Measurements from ENCODE around the gene HPS3. TPM values are rescaled to one million over a fixed set of nuclear protein-coding genes. Genes with fewer than 3 reads are reported as not detected.

Gene HPS3
- total RNA-seq, 1 experiment from 2014 or later: 14.2 TPM

- Histone ChIP-seq H3K27me3 (no peaks in the 10 kb centered on the region), H3K36me3 (no peaks in the 10 kb centered on the region)
- DNase-seq: no peak
These were observed 21.0 kb downstream of the HPS3 start for GRCh38 chr3:149150436-149150835.

GRCh38 chr3:149151843-149152242 lies 22.4 kb downstream of the HPS3 start:
- peak; percentile 61 to 80 for DNase-seq
- Histone ChIP-seq H3K9me3 (replicated peaks) (no peaks in the 10 kb centered on the region), H3K27me3 (no peaks in the 10 kb centered on the region), H3K36me3 (no peaks in the 10 kb centered on the region), H3K27ac (no peak overlapping the region), H3K4me3 (no peak overlapping the region), H3K4me1 (peaks cover 26% of the 10 kb centered on the region)

More at GRCh38 chr3:149150436-149150835, 21.0 kb downstream of the HPS3 start:
- H3K9me3 ChIP-seq (replicated peaks): no peaks in the 10 kb centered on the region
- no peak overlapping the region for H3K27ac ChIP-seq
- H3K4me3 ChIP-seq: no peak overlapping the region
- H3K4me1 ChIP-seq: peaks cover 26% of the 10 kb centered on the region

DNA sequence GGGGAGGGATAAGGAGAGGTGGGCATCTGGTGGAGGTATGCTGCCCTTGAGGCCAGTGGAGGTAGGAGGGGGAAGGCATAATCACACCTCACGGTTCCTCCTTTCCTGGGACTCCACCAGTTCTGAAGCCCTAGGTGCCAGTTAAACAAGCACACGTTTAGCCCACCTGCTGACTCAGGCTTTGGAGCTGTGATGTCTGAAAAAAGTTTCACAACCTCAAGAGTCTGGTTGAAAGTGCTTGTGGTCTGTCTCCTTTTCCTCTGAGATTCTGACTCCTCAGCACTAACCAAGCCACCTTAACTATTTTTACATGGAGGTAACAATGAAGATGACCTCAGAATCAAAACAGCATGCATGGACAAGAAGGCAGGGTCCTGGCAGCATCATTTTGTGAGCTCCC lies 23.0 kb downstream of the HPS3 start:
- H3K4me3 ChIP-seq: no peak overlapping the region
- H3K27ac ChIP-seq: no peak overlapping the region
- peaks cover 26% of the 10 kb centered on the region for H3K4me1 ChIP-seq
- DNase-seq: no peak
- no peaks in the 10 kb centered on the region for H3K36me3 ChIP-seq
- H3K9me3 ChIP-seq (replicated peaks): no peaks in the 10 kb centered on the region
- no peaks in the 10 kb centered on the region for H3K27me3 ChIP-seq

DNA sequence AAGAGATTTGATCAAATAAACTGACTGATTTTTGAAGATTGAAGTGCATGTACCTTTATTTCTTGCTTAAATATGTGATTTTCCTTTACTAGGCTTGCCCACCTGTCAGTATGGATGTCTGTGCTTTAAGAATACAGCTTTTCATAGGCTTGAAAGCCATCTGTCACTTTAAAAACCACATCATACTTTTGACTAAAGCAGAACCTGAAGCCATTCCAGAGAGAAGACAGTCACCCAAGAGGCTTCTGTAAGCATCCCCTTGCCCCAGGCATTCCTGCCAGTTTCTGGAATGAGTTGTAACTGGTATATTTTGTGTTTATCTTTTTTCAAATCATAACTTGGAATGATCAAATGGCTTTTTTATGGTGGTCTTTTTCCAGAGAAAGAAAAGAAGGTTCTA lies 24.0 kb downstream of the HPS3 start:
- no peaks in the 10 kb centered on the region for H3K9me3 ChIP-seq (replicated peaks)
- peak in 1 of 2 experiments; percentile 41 for DNase-seq
- no peaks in the 10 kb centered on the region for H3K36me3 ChIP-seq
- H3K4me1 ChIP-seq: peaks cover 26% of the 10 kb centered on the region
- no peak overlapping the region for H3K27ac ChIP-seq
- no peak overlapping the region for H3K4me3 ChIP-seq
- no peaks in the 10 kb centered on the region for H3K27me3 ChIP-seq

- Histone ChIP-seq H3K27ac (no peak overlapping the region), H3K36me3 (no peaks in the 10 kb centered on the region), H3K27me3 (no peaks in the 10 kb centered on the region), H3K4me3 (no peak overlapping the region), H3K4me1 (no peaks in the 10 kb centered on the region), H3K9me3 (replicated peaks) (no peaks in the 10 kb centered on the region)
- no peak for DNase-seq
These were observed 31.4 kb downstream of the HPS3 start for GRCh38 chr3:149160754-149161300.

DNA sequence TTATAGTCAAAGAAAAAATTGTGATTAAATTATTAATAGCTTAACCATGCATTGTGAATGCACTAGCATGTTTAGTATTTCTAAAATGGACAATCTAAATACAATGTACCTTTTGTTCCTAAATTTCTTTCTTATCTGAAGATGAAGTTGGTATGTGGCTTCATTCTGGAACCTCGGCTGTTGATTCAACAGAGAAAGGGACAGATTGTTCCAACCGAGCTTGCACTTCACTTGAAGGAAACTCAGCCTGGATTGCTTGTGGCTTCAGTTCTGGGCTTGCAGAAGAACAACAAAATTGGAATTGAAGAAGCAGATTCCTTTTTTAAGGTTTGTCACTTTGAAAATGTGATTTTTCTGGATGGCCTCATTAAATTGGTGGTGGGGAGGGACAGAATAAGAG lies 32.6 kb downstream of the HPS3 start:
- Histone ChIP-seq H3K27ac (no peak overlapping the region), H3K27me3 (no peaks in the 10 kb centered on the region), H3K4me3 (no peak overlapping the region), H3K36me3 (no peaks in the 10 kb centered on the region), H3K9me3 (replicated peaks) (no peaks in the 10 kb centered on the region), H3K4me1 (no peaks in the 10 kb centered on the region)
- DNase-seq: no peak

DNA sequence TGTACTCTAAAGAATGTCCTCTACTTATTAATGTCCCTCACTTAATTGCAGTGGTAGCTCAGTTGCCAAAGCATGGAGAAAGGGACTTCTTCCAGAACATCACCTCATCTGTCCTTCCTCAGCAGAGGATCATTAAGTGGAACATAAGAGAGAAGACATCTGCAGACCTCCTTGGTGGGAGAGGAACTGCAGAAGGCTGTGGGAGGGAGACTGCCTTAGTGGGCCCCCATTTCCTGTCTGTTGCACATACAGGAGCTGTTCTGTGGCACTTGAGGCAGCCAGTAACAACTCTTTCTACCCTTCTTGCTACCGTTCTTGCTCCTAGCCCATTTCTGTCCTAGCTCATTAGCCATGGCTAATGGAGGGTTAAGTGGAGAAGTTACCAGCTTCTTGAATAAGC lies 33.6 kb downstream of the HPS3 start:
- Histone ChIP-seq H3K36me3 (no peaks in the 10 kb centered on the region), H3K9me3 (replicated peaks) (no peaks in the 10 kb centered on the region), H3K27me3 (no peaks in the 10 kb centered on the region), H3K27ac (no peak overlapping the region), H3K4me3 (no peak overlapping the region), H3K4me1 (no peaks in the 10 kb centered on the region)
- DNase-seq: no peak

GRCh38 chr3:149167898-149168297 lies 38.5 kb downstream of the HPS3 start:
- Histone ChIP-seq H3K36me3 (peaks cover 10% of the 10 kb centered on the region; the same call in 1 of the 2 replicates), H3K4me1 (no peaks in the 10 kb centered on the region), H3K27ac (no peak overlapping the region), H3K27me3 (no peaks in the 10 kb centered on the region), H3K9me3 (replicated peaks) (no peaks in the 10 kb centered on the region), H3K4me3 (no peak overlapping the region)
- DNase-seq: no peak

DNA sequence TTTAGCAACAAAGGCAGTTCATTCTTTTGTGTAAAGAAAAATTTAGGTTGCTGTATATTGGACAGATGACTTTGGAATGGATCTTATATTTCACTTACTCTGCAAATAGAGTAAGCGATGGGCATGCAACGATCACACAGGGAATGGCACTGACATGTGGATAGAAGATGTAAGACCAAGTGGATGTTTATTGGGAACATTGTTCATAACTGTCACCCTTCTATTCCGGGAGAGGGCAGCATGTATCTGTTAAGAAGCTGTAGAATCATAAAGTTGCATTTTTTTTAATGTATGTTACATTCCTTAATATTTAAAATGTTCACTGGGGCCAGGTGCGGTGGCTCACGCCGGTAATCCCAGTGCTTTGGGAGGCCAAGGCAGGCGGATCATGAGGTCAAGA lies 41.2 kb downstream of the HPS3 start:
- no peak overlapping the region for H3K4me3 ChIP-seq
- H3K27ac ChIP-seq: no peak overlapping the region
- H3K36me3 ChIP-seq: peaks cover 10% of the 10 kb centered on the region; the same call in 1 of the 2 replicates
- no peaks in the 10 kb centered on the region for H3K27me3 ChIP-seq
- H3K4me1 ChIP-seq: peaks cover 9% of the 10 kb centered on the region
- H3K9me3 ChIP-seq (replicated peaks): no peaks in the 10 kb centered on the region
- DNase-seq: no peak

GRCh38 chr3:149174901-149175300 lies 45.5 kb downstream of the HPS3 start:
- no peak for DNase-seq
- Histone ChIP-seq H3K4me3 (no peak overlapping the region), H3K36me3 (peaks cover 13% of the 10 kb centered on the region; the same call in 1 of the 2 replicates), H3K27ac (no peak overlapping the region), H3K9me3 (replicated peaks) (no peaks in the 10 kb centered on the region), H3K27me3 (no peaks in the 10 kb centered on the region), H3K4me1 (peaks cover 9% of the 10 kb centered on the region)

- H3K4me1 ChIP-seq: peaks cover 9% of the 10 kb centered on the region
- H3K27ac ChIP-seq: no peak overlapping the region
- no peak for DNase-seq
- peaks cover 7% of the 10 kb centered on the region; the same call in 1 of the 2 replicates for H3K36me3 ChIP-seq
- H3K27me3 ChIP-seq: no peaks in the 10 kb centered on the region
- no peaks in the 10 kb centered on the region for H3K9me3 ChIP-seq (replicated peaks)
- no peak overlapping the region for H3K4me3 ChIP-seq
These were observed 47.7 kb downstream of the HPS3 start for GRCh38 chr3:149177122-149177521.

GRCh38 chr3:149179220-149179619 lies 49.8 kb downstream of the HPS3 start:
- peaks cover 9% of the 10 kb centered on the region for H3K4me1 ChIP-seq
- no peak for DNase-seq
- H3K9me3 ChIP-seq (replicated peaks): no peaks in the 10 kb centered on the region
- H3K4me3 ChIP-seq: no peak overlapping the region
- peaks cover 5% of the 10 kb centered on the region; the same call in 1 of the 2 replicates for H3K36me3 ChIP-seq
- no peaks in the 10 kb centered on the region for H3K27me3 ChIP-seq
- no peak overlapping the region for H3K27ac ChIP-seq

DNA sequence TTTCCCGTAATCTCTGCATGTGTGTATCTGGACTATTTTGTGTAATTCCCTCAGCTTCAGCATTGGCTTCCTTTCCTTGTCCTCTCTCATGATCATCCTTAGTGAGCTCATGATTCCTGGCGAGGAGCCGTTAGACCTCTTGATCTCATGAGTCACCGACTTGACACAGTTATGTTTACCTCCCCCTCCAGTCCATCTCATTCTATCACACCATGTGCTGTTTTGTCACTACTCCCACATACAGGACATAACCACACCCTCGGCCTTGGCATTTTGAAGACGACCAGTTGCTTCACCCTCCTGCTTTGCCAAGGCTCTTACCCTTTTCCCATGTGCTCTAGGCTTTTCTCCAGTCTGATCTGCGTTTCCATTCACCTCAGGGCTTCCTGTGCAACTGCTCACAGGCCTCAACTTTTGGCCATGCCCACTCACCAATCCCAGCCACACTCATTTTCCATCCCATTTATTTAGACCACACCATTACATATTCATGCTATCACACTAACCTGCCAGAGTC lies 50.7 kb downstream of the HPS3 start:
- no peak overlapping the region for H3K27ac ChIP-seq

GRCh38 chr3:149181182-149181581 lies 51.7 kb downstream of the HPS3 start:
- no peak overlapping the region for H3K27ac ChIP-seq
- H3K4me3 ChIP-seq: no peak overlapping the region
- H3K9me3 ChIP-seq (replicated peaks): no peaks in the 10 kb centered on the region
- DNase-seq: no peak
- no peaks in the 10 kb centered on the region for H3K27me3 ChIP-seq
- H3K36me3 ChIP-seq: peaks cover 5% of the 10 kb centered on the region; the same call in 1 of the 2 replicates
- no peaks in the 10 kb centered on the region for H3K4me1 ChIP-seq

More for the DNA sequence above, 50.7 kb downstream of the HPS3 start:
- H3K4me3 ChIP-seq: no peak overlapping the region
- peaks cover 5% of the 10 kb centered on the region; the same call in 1 of the 2 replicates for H3K36me3 ChIP-seq
- H3K9me3 ChIP-seq (replicated peaks): no peaks in the 10 kb centered on the region
- peaks cover 2% of the 10 kb centered on the region for H3K4me1 ChIP-seq
- H3K27me3 ChIP-seq: no peaks in the 10 kb centered on the region
- peak in 1 of 2 experiments; percentile 9 for DNase-seq

DNA sequence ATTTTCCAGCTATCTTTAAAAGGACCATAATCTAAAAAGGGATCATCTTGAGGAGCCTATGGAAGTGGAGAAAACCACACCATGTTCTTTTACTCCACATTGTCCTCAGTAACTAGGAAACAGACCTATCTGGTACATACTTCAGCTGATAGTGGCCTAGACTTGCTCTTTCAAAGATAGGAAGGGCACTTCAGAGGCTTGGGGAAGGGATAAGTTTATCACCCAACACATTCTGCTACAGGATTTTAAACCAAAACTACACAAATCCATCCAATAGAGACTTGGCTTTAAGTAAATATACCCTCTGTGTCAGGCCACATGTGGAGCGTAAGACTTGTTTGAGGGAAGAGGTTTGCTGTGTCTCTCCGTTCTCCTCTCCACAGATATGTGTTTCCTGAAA lies 56.8 kb downstream of the HPS3 start:
- no peaks in the 10 kb centered on the region; the same call in 1 of the 2 replicates for H3K4me1 ChIP-seq
- H3K4me3 ChIP-seq: no peak overlapping the region
- no peak for DNase-seq
- no peak overlapping the region for H3K27ac ChIP-seq
- no peaks in the 10 kb centered on the region for H3K36me3 ChIP-seq
- no peaks in the 10 kb centered on the region for H3K9me3 ChIP-seq (replicated peaks)
- no peaks in the 10 kb centered on the region for H3K27me3 ChIP-seq

- no peaks in the 10 kb centered on the region for H3K27me3 ChIP-seq
- H3K27ac ChIP-seq: no peak overlapping the region
- H3K4me3 ChIP-seq: no peak overlapping the region
- DNase-seq: no peak
- H3K9me3 ChIP-seq (replicated peaks): no peaks in the 10 kb centered on the region
- no peaks in the 10 kb centered on the region for H3K36me3 ChIP-seq
- H3K4me1 ChIP-seq: no peaks in the 10 kb centered on the region; the same call in 1 of the 2 replicates
These were observed 57.3 kb downstream of the HPS3 start for GRCh38 chr3:149186721-149187120.
